K562 (cell line): ENCODE data around the gene AQP9. TPM values are rescaled to one million over a fixed set of nuclear protein-coding genes. Genes with fewer than 3 reads are reported as not detected.

ENCODE experiments used
- ARID2 ChIP-seq: fragments of 450-650 bp; IDR thresholded peaks from 2 replicates; pipeline ENCODE4 v1.6.1; 2017; ENCODE audit warnings: antibody characterized with exemption, mild to moderate bottlenecking
- BRD4 ChIP-seq: fragments of 200-600 bp; sonication (generic); IDR thresholded peaks from 2 replicates; pipeline ENCODE4 v1.6.1; 2017; ENCODE audit warnings: inconsistent platforms
- EZH2 ChIP-seq: IDR thresholded peaks from 2 replicates; pipeline ENCODE4 v1.6.1; 2012; ENCODE audit warnings: low read depth, mild to moderate bottlenecking, inconsistent platforms, low read length, borderline replicate concordance
- FOS ChIP-seq: IDR thresholded peaks from 3 replicates; pipeline ENCODE4 v1.6.1; 2011; ENCODE audit not compliant: insufficient read length; ENCODE audit errors: extremely low read depth
- FOXA1 ChIP-seq: fragments of 450-650 bp; IDR thresholded peaks from 2 replicates; pipeline ENCODE4 v1.6.1; 2016; ENCODE audit warnings: mild to moderate bottlenecking, borderline replicate concordance
- HNRNPL ChIP-seq: fragments of 200-400 bp; formaldehyde crosslinking; IDR thresholded peaks from 2 replicates; pipeline ENCODE4 v1.6.1; 2017; ENCODE audit warnings: low read depth, mild to moderate bottlenecking, low read length
- ILF3 ChIP-seq: fragments of 450-650 bp; IDR thresholded peaks from 2 replicates; pipeline ENCODE4 v1.6.1; 2018; ENCODE audit warnings: antibody characterized with exemption, mild to moderate bottlenecking, moderate library complexity, borderline replicate concordance
- ILK ChIP-seq: fragments of 450-650 bp; IDR thresholded peaks from 2 replicates; pipeline ENCODE4 v1.6.1; 2016; ENCODE audit warnings: missing genetic modification characterization, low read depth, mild to moderate bottlenecking, missing compliant biosample characterization, moderate library complexity, borderline replicate concordance
- MCM2 ChIP-seq: fragments of 450-650 bp; IDR thresholded peaks from 2 replicates; pipeline ENCODE4 v1.6.1; 2017; ENCODE audit warnings: low read depth, mild to moderate bottlenecking
- NELFE ChIP-seq: IDR thresholded peaks from 2 replicates; pipeline ENCODE4 v1.6.1; 2011; ENCODE audit warnings: mild to moderate bottlenecking; ENCODE audit not compliant: insufficient read depth, insufficient read length
- NR3C1 ChIP-seq: sonication (generic); formaldehyde crosslinking; IDR thresholded peaks from 2 replicates; pipeline ENCODE4 v1.8.1; 2022; ENCODE audit warnings: missing genetic modification reagents
- POLR3A ChIP-seq: IDR thresholded peaks from 2 replicates; pipeline ENCODE4 v1.6.1; 2011; ENCODE audit warnings: borderline replicate concordance, mild to moderate bottlenecking, moderate library complexity; ENCODE audit not compliant: insufficient read length, insufficient read depth; ENCODE audit errors: extremely low read depth
- RFX5 ChIP-seq: IDR thresholded peaks from 2 replicates; pipeline ENCODE4 v1.6.1; 2011; ENCODE audit warnings: low read depth, mild to moderate bottlenecking, improper control_type of control experiment, low read length
- SAP30 ChIP-seq: fragments of 200-600 bp; sonication (generic); IDR thresholded peaks from 2 replicates; pipeline ENCODE4 v1.6.1; 2012; ENCODE audit warnings: borderline replicate concordance, low read depth, mild to moderate bottlenecking, moderate library complexity, low read length, control low read depth, inconsistent platforms; ENCODE audit not compliant: insufficient read depth, poor library complexity, severe bottlenecking
- SRSF1 ChIP-seq: fragments of 200-400 bp; formaldehyde crosslinking; IDR thresholded peaks from 2 replicates; pipeline ENCODE4 v1.6.1; 2017; ENCODE audit warnings: mild to moderate bottlenecking, low read depth, low read length, moderate library complexity
- TAF7 ChIP-seq: fragments of 450-650 bp; IDR thresholded peaks from 2 replicates; pipeline ENCODE4 v1.6.1; 2016; ENCODE audit warnings: missing genetic modification characterization, missing compliant biosample characterization
- TARDBP ChIP-seq: fragments of 450-650 bp; IDR thresholded peaks from 2 replicates; pipeline ENCODE4 v1.6.1; 2016
- TCF3 ChIP-seq: sonication (generic); formaldehyde crosslinking; IDR thresholded peaks from 2 replicates; pipeline ENCODE4 v1.4.0; 2020; ENCODE audit warnings: mild to moderate bottlenecking, missing genetic modification reagents
- TGIF2 ChIP-seq: sonication (generic); formaldehyde crosslinking; IDR thresholded peaks from 2 replicates; pipeline ENCODE4 v1.8.1; 2022; ENCODE audit warnings: mild to moderate bottlenecking, missing genetic modification reagents, moderate library complexity
- U2AF2 ChIP-seq: fragments of 200-400 bp; formaldehyde crosslinking; optimal IDR thresholded peaks from 2 replicates; pipeline ENCODE3; 2017; ENCODE audit warnings: low read depth, mild to moderate bottlenecking, low read length
- XRCC5 ChIP-seq: fragments of 200-400 bp; formaldehyde crosslinking; IDR thresholded peaks from 2 replicates; pipeline ENCODE4 v1.6.1; 2017; ENCODE audit warnings: low read depth, mild to moderate bottlenecking, low read length
- ZBTB8A ChIP-seq: fragments of 450-650 bp; IDR thresholded peaks from 2 replicates; pipeline ENCODE4 v1.6.1; 2018; ENCODE audit warnings: mild to moderate bottlenecking, moderate library complexity; ENCODE audit not compliant: partially characterized antibody
- ZNF143 ChIP-seq: sonication (generic); formaldehyde crosslinking; IDR thresholded peaks from 2 replicates; pipeline ENCODE4 v1.9.0; 2022; ENCODE audit warnings: mild to moderate bottlenecking, missing genetic modification reagents
- ZNF184 ChIP-seq: sonication (generic); formaldehyde crosslinking; IDR thresholded peaks from 2 replicates; pipeline ENCODE4 v1.5.0; 2020; ENCODE audit warnings: missing genetic modification reagents
- ZNF507 ChIP-seq: conservative IDR thresholded peaks from 2 replicates; pipeline ENCODE4 v1.6.1; 2017; ENCODE audit warnings: missing genetic modification characterization, missing compliant biosample characterization
- ZNF586 ChIP-seq: fragments of 450-650 bp; formaldehyde crosslinking; conservative IDR thresholded peaks from 2 replicates; pipeline ENCODE4 v1.4.0; 2020; ENCODE audit warnings: mild to moderate bottlenecking, moderate library complexity
- ZNF644 ChIP-seq: fragments of 200-800 bp; sonication (Bioruptor generic); IDR thresholded peaks from 2 replicates; pipeline ENCODE4 v1.6.1; 2016; ENCODE audit warnings: low read depth, missing genetic modification characterization, missing compliant biosample characterization
- polyA plus RNA-seq, 8 experiments: library from polyadenylated mRNA; depleted of rRNA in 4 of 8; stranded (reverse) in 5 of 8; unstranded in 3 of 8; fragments of >200 nt; fragmentation: Nextera tagmentation in 2 of 8; fragmentation: Illumina TruSeq in 1 of 8; extraction: Ambion mirVana in 2 of 8; extraction: Trizol in 1 of 8; gene quantifications; 2 replicates each; pipeline versions ENCODE4 v1.2.1 to v1.2.3, GENCODE V29; 2011 to 2014; ENCODE audit warnings: inconsistent platforms in 1 of 8, missing spikeins in 1 of 8
- total RNA-seq, 7 experiments: library from RNA; depleted of rRNA in 6 of 7; stranded (reverse); fragments of >200 nt in 6 of 7; fragmentation: Illumina TruSeq in 2 of 7; extraction: Trizol in 2 of 7; gene quantifications; 2 replicates each; pipeline versions ENCODE4 v1.2.1 to v1.2.3, GENCODE V29; 2011 to 2021; ENCODE audit warnings: low replicate concordance in 1 of 7
- TF ChIP-seq, protein P1 (sequence below): fragments of 250-450 bp; sonication (Bioruptor Pico); IDR thresholded peaks from 2 replicates; pipeline ENCODE4 v1.8.0; 2021; ENCODE audit warnings: mild to moderate bottlenecking, moderate library complexity
- TF ChIP-seq, protein P2 (sequence below): fragments of 250-450 bp; sonication (Bioruptor Pico); IDR thresholded peaks from 2 replicates; pipeline ENCODE4 v1.5.0; 2020; ENCODE audit warnings: mild to moderate bottlenecking, borderline replicate concordance

AQP9 gene
- total and polyA plus RNA-seq, 9 of the 15 experiments (the other 6 are each of a cell fraction or from before 2014, with no cell fraction given), result 0.04 to 0.33 (median 0.07) TPM; not detected in 4

DNA sequence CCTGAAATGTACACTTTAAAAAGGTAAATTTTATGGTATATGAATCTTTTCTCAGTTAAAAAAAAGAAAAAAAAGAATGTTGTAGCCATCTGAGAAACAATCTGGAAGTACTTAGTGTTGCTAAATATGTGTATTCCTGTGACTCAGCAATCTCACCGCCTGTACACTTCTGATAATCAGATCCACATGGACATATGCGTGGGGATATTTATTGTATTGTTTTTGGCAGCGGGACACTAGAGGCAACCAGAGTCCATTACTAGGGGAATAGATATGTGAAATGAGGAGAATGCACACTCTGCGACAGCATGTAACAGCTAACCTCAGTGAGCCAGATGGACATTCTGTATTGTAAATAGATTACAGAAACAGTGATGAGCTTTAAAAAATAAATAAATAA is 65.4 kb downstream of the AQP9 start (continued):
- TF ChIP-seq TGIF2 (CRISPR knock-in tag), result no peak
- no peak for TF ChIP-seq TAF7 (tag)
- no peak for TF ChIP-seq FOS
- TF ChIP-seq POLR3A, result no peak
- no peak for TF ChIP-seq SAP30
- TF ChIP-seq, protein P1, sequence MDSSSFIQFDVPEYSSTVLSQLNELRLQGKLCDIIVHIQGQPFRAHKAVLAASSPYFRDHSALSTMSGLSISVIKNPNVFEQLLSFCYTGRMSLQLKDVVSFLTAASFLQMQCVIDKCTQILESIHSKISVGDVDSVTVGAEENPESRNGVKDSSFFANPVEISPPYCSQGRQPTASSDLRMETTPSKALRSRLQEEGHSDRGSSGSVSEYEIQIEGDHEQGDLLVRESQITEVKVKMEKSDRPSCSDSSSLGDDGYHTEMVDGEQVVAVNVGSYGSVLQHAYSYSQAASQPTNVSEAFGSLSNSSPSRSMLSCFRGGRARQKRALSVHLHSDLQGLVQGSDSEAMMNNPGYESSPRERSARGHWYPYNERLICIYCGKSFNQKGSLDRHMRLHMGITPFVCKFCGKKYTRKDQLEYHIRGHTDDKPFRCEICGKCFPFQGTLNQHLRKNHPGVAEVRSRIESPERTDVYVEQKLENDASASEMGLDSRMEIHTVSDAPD, result no peak
- TF ChIP-seq ZBTB8A, result no peak
- TF ChIP-seq, protein P2, sequence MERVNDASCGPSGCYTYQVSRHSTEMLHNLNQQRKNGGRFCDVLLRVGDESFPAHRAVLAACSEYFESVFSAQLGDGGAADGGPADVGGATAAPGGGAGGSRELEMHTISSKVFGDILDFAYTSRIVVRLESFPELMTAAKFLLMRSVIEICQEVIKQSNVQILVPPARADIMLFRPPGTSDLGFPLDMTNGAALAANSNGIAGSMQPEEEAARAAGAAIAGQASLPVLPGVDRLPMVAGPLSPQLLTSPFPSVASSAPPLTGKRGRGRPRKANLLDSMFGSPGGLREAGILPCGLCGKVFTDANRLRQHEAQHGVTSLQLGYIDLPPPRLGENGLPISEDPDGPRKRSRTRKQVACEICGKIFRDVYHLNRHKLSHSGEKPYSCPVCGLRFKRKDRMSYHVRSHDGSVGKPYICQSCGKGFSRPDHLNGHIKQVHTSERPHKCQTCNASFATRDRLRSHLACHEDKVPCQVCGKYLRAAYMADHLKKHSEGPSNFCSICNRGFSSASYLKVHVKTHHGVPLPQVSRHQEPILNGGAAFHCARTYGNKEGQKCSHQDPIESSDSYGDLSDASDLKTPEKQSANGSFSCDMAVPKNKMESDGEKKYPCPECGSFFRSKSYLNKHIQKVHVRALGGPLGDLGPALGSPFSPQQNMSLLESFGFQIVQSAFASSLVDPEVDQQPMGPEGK (CRISPR knock-in tag), result no peak
- TF ChIP-seq RFX5, result no peak
- no peak for TF ChIP-seq HNRNPL
- no peak for TF ChIP-seq ZNF644
- TF ChIP-seq ZNF586 (CRISPR knock-in tag), result no peak
- TF ChIP-seq ILK (tag), result no peak
- TF ChIP-seq NELFE, result no peak
- TF ChIP-seq TARDBP, result no peak
- no peak for TF ChIP-seq ILF3
- TF ChIP-seq SRSF1, result no peak
- no peak for TF ChIP-seq U2AF2
- peak; percentile 89 for TF ChIP-seq TCF3 (CRISPR knock-in tag)
- TF ChIP-seq ARID2, result no peak
- TF ChIP-seq ZNF507, result no peak
- TF ChIP-seq ZNF143 (CRISPR knock-in tag), result no peak
- no peak for TF ChIP-seq NR3C1 (CRISPR knock-in tag)
- no peak for TF ChIP-seq FOXA1
- no peak for TF ChIP-seq EZH2
- TF ChIP-seq BRD4, result no peak
- TF ChIP-seq MCM2, result no peak
- TF ChIP-seq XRCC5, result no peak
- TF ChIP-seq ZNF184, result no peak
